HEK293 (cell line): ENCODE results near the gene SUMO1.

Experiments
- CTCF ChIA-PET: fragments of 350-600 bp; formaldehyde crosslinking; extraction: SDS; loops from one replicate; lab custom pipeline; 2021; ENCODE audit warnings: antibody characterized with exemption; lab: Yijun Ruan, JAX
- POLR2A ChIA-PET: fragments of 300-600 bp; formaldehyde crosslinking; extraction: SDS; loops from one replicate; lab custom pipeline; 2020; ENCODE audit warnings: antibody characterized with exemption, inconsistent platforms; lab: Yijun Ruan, JAX
- H3K27ac ChIP-seq: fragments of 200-500 bp; sonication (Bioruptor generic); 2 replicates; pipeline ENCODE4 v1.5.1; 2014; ENCODE audit warnings: low read depth, low read length, control low read depth, inconsistent platforms; ENCODE audit errors: extremely low read depth
- H3K36me3 ChIP-seq, 2 experiments: fragments of 200-500 bp in 1 of 2; sonication (Bioruptor generic) in 1 of 2; 1 replicate in 1 of 2; 2 replicates in 1 of 2; pipeline ENCODE4 v1.5.1; 2014 to 2017; ENCODE audit warnings: inconsistent platforms in 2 of 2, low read length in 2 of 2; ENCODE audit not compliant: control insufficient read depth in 2 of 2, insufficient read depth in 1 of 2
- H3K4me1 ChIP-seq: fragments of 200-500 bp; sonication (Bioruptor generic); 2 replicates; pipeline ENCODE4 v1.5.1; 2014; ENCODE audit warnings: mild to moderate bottlenecking, low read length, inconsistent platforms; ENCODE audit not compliant: control insufficient read depth, insufficient read depth
- H3K4me3 ChIP-seq: 2 replicates; pipeline ENCODE4 v1.5.1; 2011; ENCODE audit warnings: low read depth, mild to moderate bottlenecking, control low read depth, low read length, moderate library complexity
- H3K9me3 ChIP-seq: fragments of 200-500 bp; sonication (Bioruptor generic); 2 replicates; pipeline ENCODE4 v1.5.1; 2014; ENCODE audit warnings: low read depth, low read length, inconsistent platforms; ENCODE audit not compliant: control insufficient read depth, insufficient read depth
- OSR2 ChIP-seq: fragments of 450-650 bp; formaldehyde crosslinking; IDR thresholded peaks from 2 replicates; pipeline ENCODE4 v1.5.1; 2016; ENCODE audit warnings: missing biosample characterization, missing genetic modification characterization
- SP3 ChIP-seq: fragments of 450-650 bp; formaldehyde crosslinking; IDR thresholded peaks from 2 replicates; pipeline ENCODE4 v1.5.1; 2016; ENCODE audit warnings: missing biosample characterization, missing genetic modification characterization
- ZBTB1 ChIP-seq: fragments of 450-650 bp; formaldehyde crosslinking; IDR thresholded peaks from 2 replicates; pipeline ENCODE4 v1.5.1; 2016; ENCODE audit warnings: missing biosample characterization, missing genetic modification characterization
- ZBTB11 ChIP-seq: fragments of 450-650 bp; formaldehyde crosslinking; conservative IDR thresholded peaks from 2 replicates; pipeline ENCODE4 v1.5.1; 2016; ENCODE audit warnings: low read depth, missing biosample characterization, missing genetic modification characterization
- ZFP41 ChIP-seq: fragments of 450-650 bp; formaldehyde crosslinking; IDR thresholded peaks from 2 replicates; pipeline ENCODE4 v1.5.1; 2016; ENCODE audit warnings: missing biosample characterization, missing genetic modification characterization, borderline replicate concordance
- ZNF16 ChIP-seq: fragments of 450-650 bp; formaldehyde crosslinking; IDR thresholded peaks from 2 replicates; pipeline ENCODE4 v1.5.1; 2016; ENCODE audit warnings: low read depth, missing biosample characterization, missing genetic modification characterization
- ZNF184 ChIP-seq: fragments of 450-650 bp; IDR thresholded peaks from 2 replicates; pipeline ENCODE4 v1.5.1; 2018; ENCODE audit warnings: missing biosample characterization, mild to moderate bottlenecking, missing genetic modification characterization
- ZNF2 ChIP-seq: fragments of 450-650 bp; formaldehyde crosslinking; IDR thresholded peaks from 2 replicates; pipeline ENCODE4 v1.5.1; 2016; ENCODE audit warnings: missing biosample characterization, missing genetic modification characterization
- ZNF211 ChIP-seq: fragments of 450-650 bp; formaldehyde crosslinking; IDR thresholded peaks from 2 replicates; pipeline ENCODE4 v1.5.1; 2016; ENCODE audit warnings: low read depth, missing biosample characterization, missing genetic modification characterization
- ZNF24 ChIP-seq: fragments of 450-650 bp; formaldehyde crosslinking; IDR thresholded peaks from 2 replicates; pipeline ENCODE4 v1.5.1; 2016; ENCODE audit warnings: missing biosample characterization, missing genetic modification characterization
- ZNF654 ChIP-seq: fragments of 450-650 bp; formaldehyde crosslinking; IDR thresholded peaks from 2 replicates; pipeline ENCODE4 v1.5.1; 2016; ENCODE audit warnings: low read depth, missing biosample characterization, missing genetic modification characterization
- ZNF76 ChIP-seq: fragments of 450-650 bp; formaldehyde crosslinking; IDR thresholded peaks from 2 replicates; pipeline ENCODE4; 2016; ENCODE audit warnings: low read depth, missing biosample characterization, missing genetic modification characterization, borderline replicate concordance
- ZSCAN23 ChIP-seq: fragments of 450-650 bp; formaldehyde crosslinking; IDR thresholded peaks from 2 replicates; pipeline ENCODE4 v1.5.1; 2016; ENCODE audit warnings: missing biosample characterization, missing genetic modification characterization
- ZSCAN4 ChIP-seq: fragments of 450-650 bp; formaldehyde crosslinking; IDR thresholded peaks from 2 replicates; pipeline ENCODE4 v1.5.1; 2017; ENCODE audit warnings: missing biosample characterization, missing genetic modification characterization
- ZXDB ChIP-seq: fragments of 450-650 bp; formaldehyde crosslinking; IDR thresholded peaks from 2 replicates; pipeline ENCODE4 v1.5.1; 2016; ENCODE audit warnings: missing biosample characterization, missing genetic modification characterization
- TF ChIP-seq, protein P1 (sequence below): fragments of 450-650 bp; formaldehyde crosslinking; IDR thresholded peaks from 2 replicates; pipeline ENCODE4 v1.5.1; 2016; ENCODE audit warnings: missing biosample characterization, missing genetic modification characterization
- TF ChIP-seq, protein P2 (sequence below): IDR thresholded peaks from 2 replicates; pipeline ENCODE4 v1.6.1; 2011; ENCODE audit warnings: mild to moderate bottlenecking, low read depth, low read length, borderline replicate concordance

SUMO1 gene

DNA sequence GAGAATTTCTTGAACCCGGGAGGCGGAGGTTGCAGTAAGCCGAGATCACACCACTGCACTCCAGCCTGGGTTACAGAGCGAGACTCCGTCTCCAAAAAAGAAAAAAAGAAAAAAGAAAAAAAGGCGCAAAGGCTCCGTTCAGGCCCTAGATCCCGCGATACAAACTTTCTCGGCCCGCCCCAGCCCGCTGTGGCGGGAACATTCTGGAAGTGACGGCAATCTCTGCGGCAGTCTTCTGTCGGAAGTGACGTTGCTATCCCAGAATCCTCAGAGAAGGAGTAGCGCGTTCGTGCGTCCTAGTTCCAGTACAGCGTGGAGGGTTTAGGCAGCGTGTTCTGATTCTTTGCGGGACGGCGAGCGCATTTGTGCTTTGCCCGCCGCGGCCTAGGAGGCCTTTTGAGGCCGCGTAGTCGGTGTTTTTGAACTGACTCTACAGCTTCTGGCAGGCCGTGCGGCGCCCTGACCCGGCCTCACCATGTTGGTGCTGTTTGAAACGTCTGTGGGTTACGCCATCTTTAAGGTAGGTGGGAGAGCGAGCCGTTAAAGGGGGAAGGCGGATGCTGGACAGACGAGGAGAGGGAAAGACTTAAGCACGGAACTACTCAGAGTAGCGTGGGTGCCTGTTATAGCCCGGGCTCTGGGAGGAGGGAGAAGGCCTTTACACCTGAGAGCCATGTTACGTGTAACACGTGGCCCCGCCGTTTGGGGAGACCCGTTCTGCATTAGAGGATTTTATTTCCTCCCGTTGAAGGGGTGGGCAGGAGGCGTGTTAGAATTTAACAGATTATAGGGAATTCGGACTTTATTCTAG is 27.3 kb upstream of the SUMO1 start, which contains the start of gene NOP58 (continued):
- TF ChIP-seq ZNF211 (tag by site-specific recombination) = no peak
- TF ChIP-seq ZXDB (tag by site-specific recombination) = 0 out of 2 replicates have a peak, but pooled peaks have one; percentile 71
- TF ChIP-seq ZSCAN23 (tag by site-specific recombination) = 0 out of 2 replicates have a peak, but pooled peaks have one; percentile 54
- TF ChIP-seq ZNF24 (tag by site-specific recombination) = peak; percentile 26; the same call in 1 of the 2 replicates
- peak; percentile 50 for TF ChIP-seq SP3 (tag by site-specific recombination)

- ChIA-PET POLR2A (no interaction called here), CTCF (no interaction called here)
- Histone ChIP-seq H3K9me3 (no peaks in the 10 kb centered on the region), H3K4me3 (no peak overlapping the region), H3K36me3 (no peaks in the 10 kb centered on the region), H3K27ac (no peak overlapping the region), H3K4me1 (no peaks in the 10 kb centered on the region)
- TF ChIP-seq, protein P1, sequence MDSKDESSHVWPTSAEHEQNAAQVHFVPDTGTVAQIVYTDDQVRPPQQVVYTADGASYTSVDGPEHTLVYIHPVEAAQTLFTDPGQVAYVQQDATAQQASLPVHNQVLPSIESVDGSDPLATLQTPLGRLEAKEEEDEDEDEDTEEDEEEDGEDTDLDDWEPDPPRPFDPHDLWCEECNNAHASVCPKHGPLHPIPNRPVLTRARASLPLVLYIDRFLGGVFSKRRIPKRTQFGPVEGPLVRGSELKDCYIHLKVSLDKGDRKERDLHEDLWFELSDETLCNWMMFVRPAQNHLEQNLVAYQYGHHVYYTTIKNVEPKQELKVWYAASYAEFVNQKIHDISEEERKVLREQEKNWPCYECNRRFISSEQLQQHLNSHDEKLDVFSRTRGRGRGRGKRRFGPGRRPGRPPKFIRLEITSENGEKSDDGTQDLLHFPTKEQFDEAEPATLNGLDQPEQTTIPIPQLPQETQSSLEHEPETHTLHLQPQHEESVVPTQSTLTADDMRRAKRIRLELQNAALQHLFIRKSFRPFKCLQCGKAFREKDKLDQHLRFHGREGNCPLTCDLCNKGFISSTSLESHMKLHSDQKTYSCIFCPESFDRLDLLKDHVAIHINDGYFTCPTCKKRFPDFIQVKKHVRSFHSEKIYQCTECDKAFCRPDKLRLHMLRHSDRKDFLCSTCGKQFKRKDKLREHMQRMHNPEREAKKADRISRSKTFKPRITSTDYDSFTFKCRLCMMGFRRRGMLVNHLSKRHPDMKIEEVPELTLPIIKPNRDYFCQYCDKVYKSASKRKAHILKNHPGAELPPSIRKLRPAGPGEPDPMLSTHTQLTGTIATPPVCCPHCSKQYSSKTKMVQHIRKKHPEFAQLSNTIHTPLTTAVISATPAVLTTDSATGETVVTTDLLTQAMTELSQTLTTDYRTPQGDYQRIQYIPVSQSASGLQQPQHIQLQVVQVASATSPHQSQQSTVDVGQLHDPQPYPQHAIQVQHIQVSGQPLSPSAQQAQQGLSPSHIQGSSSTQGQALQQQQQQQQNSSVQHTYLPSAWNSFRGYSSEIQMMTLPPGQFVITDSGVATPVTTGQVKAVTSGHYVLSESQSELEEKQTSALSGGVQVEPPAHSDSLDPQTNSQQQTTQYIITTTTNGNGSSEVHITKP (tag by site-specific recombination) = no peak
- no peak for TF ChIP-seq ZNF76 (tag by site-specific recombination)
- TF ChIP-seq ZBTB1 (tag by site-specific recombination) = no peak
Observed at GRCh38 chr2:202261531-202261930, 23.1 kb upstream of the SUMO1 start.

DNA sequence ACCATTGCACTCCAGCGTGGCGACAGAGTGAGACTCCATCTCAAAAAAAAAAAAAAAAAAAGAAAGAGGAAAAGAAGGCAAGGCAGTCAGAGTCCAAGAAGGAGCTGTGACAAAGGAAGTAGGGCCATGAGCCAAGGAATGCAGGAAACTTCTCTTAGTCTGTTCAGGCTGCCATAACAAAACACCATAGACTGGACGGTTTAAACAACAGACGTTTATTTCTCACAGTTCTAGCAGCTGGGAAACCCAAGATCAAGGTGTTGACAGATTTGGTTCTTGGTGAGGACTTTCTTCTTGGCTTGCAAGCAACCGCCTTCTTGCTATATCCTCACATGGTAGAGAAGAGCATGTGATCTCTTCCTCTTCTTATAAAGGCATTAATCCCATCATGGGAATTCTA is 13.1 kb upstream of the SUMO1 start:
- no peaks in the 10 kb centered on the region for H3K9me3 ChIP-seq
- ChIA-PET CTCF (interaction anchor here (0.6 kb wide), 1 partner anchor 253 kb away, joined by 3 read pairs; no protein-coding TSS in a partner anchor), POLR2A (interaction anchor here (0.6 kb wide), 2 partner anchors 10 to 11 kb away, joined by 3 to 4 read pairs; no protein-coding TSS in a partner anchor)
- no peak overlapping the region for H3K27ac ChIP-seq
- H3K36me3 ChIP-seq = no peaks in the 10 kb centered on the region
- H3K4me3 ChIP-seq = no peak overlapping the region
- no peak for TF ChIP-seq ZNF2
- TF ChIP-seq, protein P2, sequence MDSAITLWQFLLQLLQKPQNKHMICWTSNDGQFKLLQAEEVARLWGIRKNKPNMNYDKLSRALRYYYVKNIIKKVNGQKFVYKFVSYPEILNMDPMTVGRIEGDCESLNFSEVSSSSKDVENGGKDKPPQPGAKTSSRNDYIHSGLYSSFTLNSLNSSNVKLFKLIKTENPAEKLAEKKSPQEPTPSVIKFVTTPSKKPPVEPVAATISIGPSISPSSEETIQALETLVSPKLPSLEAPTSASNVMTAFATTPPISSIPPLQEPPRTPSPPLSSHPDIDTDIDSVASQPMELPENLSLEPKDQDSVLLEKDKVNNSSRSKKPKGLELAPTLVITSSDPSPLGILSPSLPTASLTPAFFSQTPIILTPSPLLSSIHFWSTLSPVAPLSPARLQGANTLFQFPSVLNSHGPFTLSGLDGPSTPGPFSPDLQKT = no peak
- TF ChIP-seq ZNF184 (tag by site-specific recombination) = no peak
- TF ChIP-seq ZFP41 (tag by site-specific recombination) = no peak
- TF ChIP-seq ZNF16 = no peak
- H3K4me1 ChIP-seq = no peaks in the 10 kb centered on the region

DNA sequence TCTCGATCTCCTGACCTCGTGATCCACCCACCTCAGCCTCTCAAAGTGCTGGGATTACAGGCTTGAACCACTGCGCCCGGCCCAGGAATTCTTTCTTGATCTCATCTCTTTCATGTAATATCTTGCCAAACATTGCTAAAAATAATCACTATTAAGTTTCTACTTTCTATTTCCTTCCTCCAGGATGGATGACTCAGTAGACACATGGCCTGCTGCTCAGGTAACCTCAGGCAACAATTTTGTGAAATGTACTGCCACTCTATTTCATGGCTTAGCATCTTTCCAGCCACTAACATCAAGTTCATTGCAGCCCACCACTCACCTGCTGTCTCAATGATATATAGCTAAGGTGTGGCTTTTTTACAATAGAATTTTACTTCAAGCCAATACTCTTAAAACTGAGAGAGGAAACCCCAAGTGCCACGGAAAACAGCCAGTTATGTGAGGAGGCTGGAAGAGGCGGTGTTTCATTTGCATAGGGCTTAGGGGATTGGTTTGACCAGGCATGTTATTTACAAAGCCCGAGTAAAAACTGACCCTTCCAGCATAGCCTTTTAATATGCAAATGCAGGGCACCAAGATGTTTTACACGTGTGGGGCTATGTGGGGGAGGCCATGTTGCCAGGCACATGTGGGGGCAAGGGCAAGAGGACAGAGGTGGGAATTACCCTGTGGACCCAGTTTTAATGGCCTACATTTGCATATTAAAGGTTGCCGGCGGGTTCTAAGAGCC is 11.3 kb upstream of the SUMO1 start:
- ChIA-PET POLR2A (no interaction called here), CTCF (interaction anchor here (0.6 kb wide), 1 partner anchor 146 kb away, joined by 4 read pairs; no protein-coding TSS in a partner anchor)
- H3K9me3 ChIP-seq = no peaks in the 10 kb centered on the region
- no peaks in the 10 kb centered on the region for H3K36me3 ChIP-seq
- no peaks in the 10 kb centered on the region for H3K4me1 ChIP-seq
- H3K27ac ChIP-seq = no peak overlapping the region
- no peak overlapping the region for H3K4me3 ChIP-seq
- TF ChIP-seq ZNF654 (tag by site-specific recombination) (no peak), OSR2 (tag by site-specific recombination) (no peak), ZSCAN4 (tag by site-specific recombination) (no peak), ZBTB11 (tag by site-specific recombination) (no peak)
